ENCODE measurements around the gene CYP26C1.

Gene CYP26C1

DNA sequence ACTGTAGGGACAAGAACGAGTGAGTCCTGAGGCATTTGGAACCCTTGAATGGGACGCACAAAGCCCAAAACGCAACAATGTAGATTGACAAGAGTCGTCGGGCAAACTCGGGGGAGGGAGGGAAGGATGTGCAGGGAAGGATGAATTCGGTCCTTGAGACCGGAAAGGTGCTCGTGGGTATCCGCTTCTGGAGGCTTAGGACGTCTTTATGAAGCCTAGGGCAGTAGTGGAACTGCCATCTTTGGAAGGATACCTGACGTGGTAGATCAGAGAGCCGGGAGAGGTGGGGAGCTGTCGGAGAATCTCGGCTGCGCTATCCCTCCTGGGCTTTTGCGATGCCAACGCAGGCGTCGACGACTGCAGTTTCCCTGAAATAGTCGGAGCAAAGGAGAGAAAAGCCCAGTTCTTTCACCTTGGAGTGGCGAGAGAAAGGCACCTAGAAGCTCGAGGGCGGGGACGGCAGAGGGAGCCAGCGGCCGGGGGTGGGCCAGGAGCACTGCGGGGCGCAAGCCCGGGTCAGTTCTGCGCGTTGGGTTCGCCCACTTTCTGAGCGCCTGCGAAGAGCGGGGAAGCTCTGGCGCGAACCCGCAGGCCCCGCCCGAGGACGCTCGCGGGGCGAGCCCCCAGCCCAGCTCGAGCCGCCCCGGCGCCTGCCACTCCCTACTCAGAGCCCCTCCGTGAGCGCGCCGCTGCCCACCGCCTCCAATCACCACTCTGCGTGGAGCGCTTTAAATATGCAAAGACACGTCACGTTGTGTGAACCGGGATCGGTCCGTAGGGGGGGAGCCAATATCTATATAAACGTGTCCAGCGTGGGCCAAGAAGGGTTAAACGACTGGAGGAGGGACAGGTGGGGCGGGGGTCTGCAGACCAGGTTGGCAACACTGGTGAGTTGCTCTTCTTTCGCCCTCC, at the start of gene CYP26C1:
TSS of gene CYP26C1 (plus strand) at position 824 of the 912 bp plus-strand sequence. CDS start 466 bp downstream, outside the sequence.
- H3K9ac ChIP-seq (ENCODE audit: low read length): no peak within 1 kb of the TSS
- no peak within 1 kb of the TSS for H3K4me3 ChIP-seq (ENCODE audit: low read length)
- no peaks in the 10 kb centered on the region for H3K4me1 ChIP-seq (ENCODE audit: control insufficient read depth, insufficient read depth, low read length)
- no peak within 1 kb of the TSS for H3K27ac ChIP-seq (ENCODE audit: low read depth, low read length)
- H3K27me3 ChIP-seq (ENCODE audit: control insufficient read depth, insufficient read depth, low read length): peaks cover 16% of the 10 kb centered on the region
- no peaks in the 10 kb centered on the region for H3K36me3 ChIP-seq (ENCODE audit: control insufficient read depth, insufficient read depth, low read length)

GRCh38 chr10:93015722-93016121, 44.9 kb upstream of the CYP26C1 start:
- Histone ChIP-seq H3K27me3 (ENCODE audit: control insufficient read depth, insufficient read depth, low read length) (no peaks in the 10 kb centered on the region), H3K27ac (ENCODE audit: low read depth, low read length) (no peak overlapping the region), H3K4me1 (ENCODE audit: control insufficient read depth, insufficient read depth, low read length) (no peaks in the 10 kb centered on the region), H3K9ac (ENCODE audit: low read length) (no peak overlapping the region), H3K4me3 (ENCODE audit: low read length) (no peak overlapping the region), H3K36me3 (ENCODE audit: control insufficient read depth, insufficient read depth, low read length) (peaks cover 2% of the 10 kb centered on the region)

GRCh38 chr10:93023013-93023650, 37.5 kb upstream of the CYP26C1 start:
- H3K4me3 ChIP-seq (ENCODE audit: low read length): no peak overlapping the region
- H3K36me3 ChIP-seq (ENCODE audit: control insufficient read depth, insufficient read depth, low read length): no peaks in the 10 kb centered on the region
- H3K9ac ChIP-seq (ENCODE audit: low read length): no peak overlapping the region
- H3K27me3 ChIP-seq (ENCODE audit: control insufficient read depth, insufficient read depth, low read length): no peaks in the 10 kb centered on the region
- no peak overlapping the region for H3K27ac ChIP-seq (ENCODE audit: low read depth, low read length)
- H3K4me1 ChIP-seq (ENCODE audit: control insufficient read depth, insufficient read depth, low read length): no peaks in the 10 kb centered on the region

DNA sequence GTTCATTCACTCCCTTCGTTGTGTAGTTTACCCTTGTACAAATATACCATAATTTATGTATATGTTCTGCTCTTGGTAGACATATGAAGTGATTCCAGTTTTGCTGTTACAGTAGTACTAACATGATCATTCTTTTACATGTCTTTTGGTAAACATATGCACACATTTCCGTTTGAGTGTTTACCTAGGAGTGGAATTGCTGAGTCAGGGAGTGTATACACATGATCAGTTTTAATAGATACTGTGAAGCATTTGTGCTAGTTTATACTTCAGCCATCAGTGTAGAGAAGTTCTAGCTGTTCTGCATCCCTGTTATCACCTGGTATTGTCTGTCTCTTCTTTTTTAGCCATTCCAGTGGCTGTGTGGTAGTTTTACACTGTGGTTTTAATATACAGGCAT, 34.5 kb upstream of the CYP26C1 start:
- Histone ChIP-seq H3K27ac (ENCODE audit: low read depth, low read length) (no peak overlapping the region), H3K36me3 (ENCODE audit: control insufficient read depth, insufficient read depth, low read length) (no peaks in the 10 kb centered on the region), H3K4me1 (ENCODE audit: control insufficient read depth, insufficient read depth, low read length) (peaks cover 5% of the 10 kb centered on the region), H3K4me3 (ENCODE audit: low read length) (no peak overlapping the region), H3K9ac (ENCODE audit: low read length) (no peak overlapping the region), H3K27me3 (ENCODE audit: control insufficient read depth, insufficient read depth, low read length) (no peaks in the 10 kb centered on the region)

DNA sequence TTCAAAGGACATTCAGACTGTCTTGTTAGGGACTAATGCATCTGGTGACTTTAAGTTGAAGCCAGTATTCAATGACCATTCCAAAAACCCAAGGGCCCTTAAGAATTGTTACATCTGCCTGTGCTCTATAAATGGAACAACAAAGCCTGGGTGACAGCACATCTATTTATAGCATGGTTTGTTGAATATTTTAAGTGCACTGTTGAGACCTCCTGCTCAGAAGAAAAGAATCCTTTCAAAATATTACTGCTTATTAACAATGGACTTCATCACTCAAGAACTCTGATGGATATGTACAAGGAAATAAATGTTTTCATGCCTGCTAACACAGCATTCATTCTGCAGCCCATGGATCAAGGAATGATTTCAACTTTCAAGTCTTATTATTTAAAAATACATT, 33.1 kb upstream of the CYP26C1 start:
- H3K4me3 ChIP-seq (ENCODE audit: low read length): no peak overlapping the region
- H3K27me3 ChIP-seq (ENCODE audit: control insufficient read depth, insufficient read depth, low read length): no peaks in the 10 kb centered on the region
- H3K9ac ChIP-seq (ENCODE audit: low read length): no peak overlapping the region
- peaks cover 5% of the 10 kb centered on the region for H3K4me1 ChIP-seq (ENCODE audit: control insufficient read depth, insufficient read depth, low read length)
- H3K36me3 ChIP-seq (ENCODE audit: control insufficient read depth, insufficient read depth, low read length): no peaks in the 10 kb centered on the region
- H3K27ac ChIP-seq (ENCODE audit: low read depth, low read length): no peak overlapping the region

- Histone ChIP-seq H3K27ac (ENCODE audit: low read depth, low read length) (no peak overlapping the region), H3K9ac (ENCODE audit: low read length) (no peak overlapping the region), H3K4me3 (ENCODE audit: low read length) (no peak overlapping the region), H3K36me3 (ENCODE audit: control insufficient read depth, insufficient read depth, low read length) (no peaks in the 10 kb centered on the region), H3K27me3 (ENCODE audit: control insufficient read depth, insufficient read depth, low read length) (no peaks in the 10 kb centered on the region), H3K4me1 (ENCODE audit: control insufficient read depth, insufficient read depth, low read length) (peaks cover 7% of the 10 kb centered on the region)
Measured at GRCh38 chr10:93028883-93029282, 31.7 kb upstream of the CYP26C1 start.

- no peak overlapping the region for H3K4me3 ChIP-seq (ENCODE audit: low read length)
- H3K9ac ChIP-seq (ENCODE audit: low read length): no peak overlapping the region
- H3K4me1 ChIP-seq (ENCODE audit: control insufficient read depth, insufficient read depth, low read length): peaks cover 7% of the 10 kb centered on the region
- H3K27me3 ChIP-seq (ENCODE audit: control insufficient read depth, insufficient read depth, low read length): no peaks in the 10 kb centered on the region
- no peak overlapping the region for H3K27ac ChIP-seq (ENCODE audit: low read depth, low read length)
- no peaks in the 10 kb centered on the region for H3K36me3 ChIP-seq (ENCODE audit: control insufficient read depth, insufficient read depth, low read length)
Measured at GRCh38 chr10:93030409-93030808, 30.2 kb upstream of the CYP26C1 start.

GRCh38 chr10:93032105-93032808, 28.3 kb upstream of the CYP26C1 start:
- Histone ChIP-seq H3K36me3 (ENCODE audit: control insufficient read depth, insufficient read depth, low read length) (no peaks in the 10 kb centered on the region), H3K4me1 (ENCODE audit: control insufficient read depth, insufficient read depth, low read length) (peaks cover 7% of the 10 kb centered on the region), H3K9ac (ENCODE audit: low read length) (no peak overlapping the region), H3K4me3 (ENCODE audit: low read length) (no peak overlapping the region), H3K27ac (ENCODE audit: low read depth, low read length) (no peak overlapping the region), H3K27me3 (ENCODE audit: control insufficient read depth, insufficient read depth, low read length) (no peaks in the 10 kb centered on the region)

DNA sequence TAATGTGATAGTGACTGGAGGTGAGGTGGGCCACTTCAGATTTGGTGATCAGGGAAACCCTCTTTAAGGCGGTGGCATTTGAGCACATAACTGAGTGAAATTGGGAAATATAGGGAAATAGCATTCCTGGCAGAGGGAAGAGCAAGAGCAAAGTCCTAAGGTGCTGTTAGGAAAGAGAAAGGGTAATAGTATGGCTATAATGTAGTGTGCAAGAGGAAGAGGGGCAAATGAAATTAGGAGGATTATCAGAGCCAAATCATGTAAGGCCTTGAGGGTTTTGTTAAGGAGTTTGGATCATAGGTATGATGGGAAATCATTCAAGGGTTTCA, 27.8 kb upstream of the CYP26C1 start:
- no peak overlapping the region for H3K27ac ChIP-seq (ENCODE audit: low read depth, low read length)
- H3K9ac ChIP-seq (ENCODE audit: low read length): no peak overlapping the region
- no peaks in the 10 kb centered on the region for H3K36me3 ChIP-seq (ENCODE audit: control insufficient read depth, insufficient read depth, low read length)
- no peak overlapping the region for H3K4me3 ChIP-seq (ENCODE audit: low read length)
- no peaks in the 10 kb centered on the region for H3K27me3 ChIP-seq (ENCODE audit: control insufficient read depth, insufficient read depth, low read length)
- H3K4me1 ChIP-seq (ENCODE audit: control insufficient read depth, insufficient read depth, low read length): peaks cover 7% of the 10 kb centered on the region

- Histone ChIP-seq H3K9ac (ENCODE audit: low read length) (no peak overlapping the region), H3K27ac (ENCODE audit: low read depth, low read length) (no peak overlapping the region), H3K36me3 (ENCODE audit: control insufficient read depth, insufficient read depth, low read length) (no peaks in the 10 kb centered on the region), H3K4me1 (ENCODE audit: control insufficient read depth, insufficient read depth, low read length) (peaks cover 7% of the 10 kb centered on the region), H3K4me3 (ENCODE audit: low read length) (no peak overlapping the region), H3K27me3 (ENCODE audit: control insufficient read depth, insufficient read depth, low read length) (no peaks in the 10 kb centered on the region)
Measured at GRCh38 chr10:93034426-93034825, 26.2 kb upstream of the CYP26C1 start.

- Histone ChIP-seq H3K9ac (ENCODE audit: low read length) (no peak overlapping the region), H3K36me3 (ENCODE audit: control insufficient read depth, insufficient read depth, low read length) (no peaks in the 10 kb centered on the region), H3K27ac (ENCODE audit: low read depth, low read length) (no peak overlapping the region), H3K4me3 (ENCODE audit: low read length) (no peak overlapping the region), H3K4me1 (ENCODE audit: control insufficient read depth, insufficient read depth, low read length) (no peaks in the 10 kb centered on the region), H3K27me3 (ENCODE audit: control insufficient read depth, insufficient read depth, low read length) (no peaks in the 10 kb centered on the region)
Measured at GRCh38 chr10:93039110-93039509, 21.5 kb upstream of the CYP26C1 start.

DNA sequence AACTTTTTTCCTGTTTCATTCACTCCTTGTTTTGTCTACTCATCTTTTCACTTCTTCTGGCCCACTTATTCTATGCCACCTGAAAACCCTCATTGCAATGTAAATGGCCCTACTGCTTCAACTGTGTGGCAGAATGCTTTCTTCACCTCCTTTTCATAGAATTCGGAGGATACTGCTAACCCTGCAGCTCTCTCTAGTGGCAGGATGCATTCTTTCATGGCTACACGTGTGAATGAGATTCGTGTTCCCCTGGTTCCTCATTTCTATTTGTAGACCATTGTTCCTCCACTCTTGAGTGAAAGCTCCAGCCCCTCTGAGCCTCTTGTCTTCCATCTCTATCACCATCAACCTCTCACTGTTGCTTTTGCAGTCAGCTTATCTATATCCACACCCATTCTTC, 20.9 kb upstream of the CYP26C1 start:
- H3K27ac ChIP-seq (ENCODE audit: low read depth, low read length): no peak overlapping the region
- H3K36me3 ChIP-seq (ENCODE audit: control insufficient read depth, insufficient read depth, low read length): no peaks in the 10 kb centered on the region
- no peak overlapping the region for H3K9ac ChIP-seq (ENCODE audit: low read length)
- no peaks in the 10 kb centered on the region for H3K4me1 ChIP-seq (ENCODE audit: control insufficient read depth, insufficient read depth, low read length)
- H3K4me3 ChIP-seq (ENCODE audit: low read length): no peak overlapping the region
- H3K27me3 ChIP-seq (ENCODE audit: control insufficient read depth, insufficient read depth, low read length): no peaks in the 10 kb centered on the region

Measured in rectal smooth muscle tissue (tissue), 1 donor.